ENCODE results near the gene ESR2.
A peak's percentile ranks its signal among the peaks of the same experiment; 100 is the strongest.
"Not testable (repeated sequence)": the region's sequence is repeated elsewhere in the genome, so short reads cannot be mapped to it uniquely, and the experiment has no call there.

ESR2 gene

GRCh38 chr14:64293976-64294671 lies at the start of gene ESR2:
Gene ESR2 (minus strand): TSS chr14:64294371. CDS start chr14:64282985, 11,386 bp downstream.
- peak; percentile 33 for DNase-seq (ENCODE audit: low read depth)

DNA sequence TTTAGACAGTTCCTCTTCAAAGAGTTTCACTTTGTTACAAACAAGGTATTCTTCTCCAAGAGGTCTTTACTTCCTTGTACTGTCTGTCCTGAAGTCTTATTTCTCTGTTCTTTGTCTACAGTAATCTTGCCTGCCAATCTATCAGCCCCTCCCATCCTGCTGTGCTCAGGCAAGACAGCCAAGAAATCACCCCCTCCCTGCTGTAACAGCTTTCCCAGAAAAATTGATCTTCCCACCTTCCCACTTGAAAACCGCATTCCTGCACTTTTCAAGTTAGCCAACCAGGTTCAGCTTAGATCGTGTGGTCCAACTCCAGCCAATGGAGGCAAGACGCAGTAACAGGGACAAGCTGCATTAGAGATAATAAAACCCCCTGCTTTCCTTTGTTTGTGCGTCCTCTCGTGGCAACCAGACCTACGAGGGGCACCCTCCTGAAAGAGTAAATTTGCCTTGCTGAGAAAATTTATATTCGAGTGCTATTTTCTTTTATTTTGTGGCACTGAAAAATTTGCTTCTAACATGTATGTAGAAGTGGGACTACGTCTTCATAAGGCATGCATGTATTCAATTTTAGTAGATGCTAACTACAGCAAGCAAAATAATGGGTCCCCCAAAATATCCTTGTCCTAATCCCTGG lies 46.5 kb upstream of the ESR2 start:
- DNase-seq (ENCODE audit: low read depth) = no peak

GRCh38 chr14:64338616-64339316 lies 44.6 kb upstream of the ESR2 start:
- peak; percentile 99 for DNase-seq (ENCODE audit: low read depth)

- DNase-seq (ENCODE audit: low read depth) = peak; percentile 70
These were observed 43.9 kb upstream of the ESR2 start for GRCh38 chr14:64337888-64338615.

DNA sequence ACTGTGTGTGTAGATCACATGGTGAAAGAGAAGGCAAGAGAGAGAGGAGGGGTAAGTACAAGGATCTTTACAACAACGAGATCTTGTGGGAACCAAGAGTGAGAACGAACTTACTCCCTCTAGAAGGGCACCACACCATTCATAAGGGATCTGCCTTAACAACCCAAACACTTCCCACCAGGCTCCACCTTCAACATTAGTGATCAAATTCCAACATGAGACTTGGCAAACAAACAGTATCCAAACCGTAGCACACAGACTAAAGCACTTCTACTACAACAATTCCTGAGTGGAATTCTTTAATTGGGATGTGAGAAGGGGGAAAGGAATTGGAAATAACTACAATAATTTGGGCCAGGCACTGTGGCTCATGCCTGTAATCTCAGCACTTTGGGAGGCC lies 35.0 kb upstream of the ESR2 start:
- no peak for DNase-seq (ENCODE audit: low read depth)

GRCh38 chr14:64326502-64326901 lies 32.3 kb upstream of the ESR2 start:
- no peak for DNase-seq (ENCODE audit: low read depth)

DNA sequence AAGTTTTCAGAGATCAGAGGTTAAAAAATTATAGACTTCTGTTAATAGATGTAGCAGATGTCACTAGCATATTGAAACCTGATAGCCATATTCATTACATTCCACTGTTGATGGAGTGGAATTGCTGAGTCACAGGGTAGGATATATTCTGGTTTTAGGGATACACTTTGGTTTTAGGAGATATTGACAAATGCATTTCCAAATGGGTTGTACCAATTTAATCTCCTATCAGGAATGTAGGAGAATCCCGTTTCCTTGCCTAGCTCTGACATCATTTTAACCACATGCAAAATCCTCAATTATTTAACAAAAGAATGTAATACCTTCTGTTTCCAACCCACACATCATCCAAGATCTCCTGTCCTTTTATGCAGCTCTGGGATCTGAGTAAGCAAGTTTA lies 30.7 kb upstream of the ESR2 start:
- DNase-seq (ENCODE audit: low read depth) = peak; percentile 59

DNA sequence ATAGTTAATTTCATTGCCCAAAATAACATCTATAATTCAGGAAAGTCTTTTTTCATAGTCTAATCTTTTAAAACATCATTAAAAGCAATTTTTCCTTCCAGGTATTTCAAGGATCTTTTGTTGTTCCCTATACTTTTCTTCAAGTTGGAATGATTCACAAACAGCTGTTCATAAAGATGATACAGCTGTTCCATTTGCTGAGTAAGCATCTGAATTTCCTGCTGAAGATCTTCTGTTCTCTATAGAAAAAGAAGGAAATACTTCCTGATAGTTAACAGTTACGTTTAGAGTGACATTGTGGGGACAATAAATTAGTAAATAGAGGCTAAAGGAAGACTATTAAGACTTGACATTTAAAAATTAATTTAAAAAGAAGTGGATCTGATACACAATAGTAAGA lies 30.3 kb upstream of the ESR2 start:
- peak; percentile 4 for DNase-seq (ENCODE audit: low read depth)

DNA sequence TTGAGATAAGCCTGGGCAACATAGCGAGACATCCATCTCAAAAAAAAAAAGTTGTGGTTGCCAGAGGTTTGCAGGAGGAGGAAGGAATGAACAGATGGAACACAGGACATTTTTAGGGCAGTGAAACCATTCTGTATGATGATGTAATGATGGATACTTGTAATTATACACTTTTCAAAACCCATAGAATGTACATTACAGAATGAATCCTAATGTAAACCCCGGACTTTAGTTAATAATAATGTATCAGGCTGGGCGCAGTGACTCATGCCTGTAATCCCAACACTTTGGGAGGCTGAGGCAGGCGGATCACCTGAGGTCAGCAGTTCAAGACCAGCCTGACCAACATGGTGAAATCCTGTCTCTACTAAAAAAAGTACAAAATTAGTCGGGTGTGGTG lies 26.2 kb upstream of the ESR2 start:
- DNase-seq (ENCODE audit: low read depth) = not testable (repeated sequence)

GRCh38 chr14:64318695-64319094 lies 24.5 kb upstream of the ESR2 start:
- DNase-seq (ENCODE audit: low read depth) = not testable (repeated sequence)

DNA sequence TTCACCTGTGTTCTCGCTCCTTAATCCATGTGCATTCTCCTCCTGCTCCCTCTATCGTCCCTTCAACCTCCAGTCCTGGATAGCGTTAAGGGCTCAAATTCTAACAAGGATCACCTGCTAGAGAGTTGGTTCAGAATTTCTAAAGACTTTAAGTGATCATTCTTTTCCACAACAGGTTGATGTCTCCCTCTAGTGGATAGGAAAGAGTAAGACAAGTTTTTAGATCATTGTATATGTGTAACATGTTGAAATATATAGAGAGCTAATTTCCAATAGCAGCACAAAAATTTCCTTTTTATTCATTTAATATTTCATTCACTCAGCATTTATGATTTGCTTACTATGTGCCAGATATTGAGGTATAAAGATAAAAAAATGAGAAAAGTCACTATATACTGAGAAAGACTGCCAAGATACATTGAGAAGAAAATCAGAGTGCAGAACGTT lies 9.3 kb upstream of the ESR2 start:
- peak; percentile 70 for DNase-seq (ENCODE audit: low read depth)

GRCh38 chr14:64298773-64299172 lies 4.6 kb upstream of the ESR2 start:
- DNase-seq (ENCODE audit: low read depth) = no peak

DNA sequence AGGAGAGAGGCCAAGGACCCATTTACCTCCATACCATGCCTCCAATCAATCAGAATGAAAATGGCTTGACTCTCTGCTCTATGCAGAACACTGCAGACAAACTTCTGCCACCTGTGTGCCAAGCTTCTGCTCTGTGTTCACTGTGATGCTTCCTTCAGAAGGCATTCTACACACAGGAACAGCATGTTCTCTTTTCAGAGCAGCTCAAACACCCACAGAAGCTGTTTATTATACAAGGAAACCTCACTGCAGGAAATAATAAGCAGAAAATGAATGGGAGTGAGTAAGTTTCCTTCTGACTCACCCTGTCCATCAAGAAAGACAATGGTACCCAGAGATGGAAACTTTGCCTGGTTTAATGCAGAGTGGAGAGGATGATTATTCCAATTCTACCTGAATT lies 2.4 kb upstream of the ESR2 start:
- DNase-seq (ENCODE audit: low read depth) = no peak

DNA sequence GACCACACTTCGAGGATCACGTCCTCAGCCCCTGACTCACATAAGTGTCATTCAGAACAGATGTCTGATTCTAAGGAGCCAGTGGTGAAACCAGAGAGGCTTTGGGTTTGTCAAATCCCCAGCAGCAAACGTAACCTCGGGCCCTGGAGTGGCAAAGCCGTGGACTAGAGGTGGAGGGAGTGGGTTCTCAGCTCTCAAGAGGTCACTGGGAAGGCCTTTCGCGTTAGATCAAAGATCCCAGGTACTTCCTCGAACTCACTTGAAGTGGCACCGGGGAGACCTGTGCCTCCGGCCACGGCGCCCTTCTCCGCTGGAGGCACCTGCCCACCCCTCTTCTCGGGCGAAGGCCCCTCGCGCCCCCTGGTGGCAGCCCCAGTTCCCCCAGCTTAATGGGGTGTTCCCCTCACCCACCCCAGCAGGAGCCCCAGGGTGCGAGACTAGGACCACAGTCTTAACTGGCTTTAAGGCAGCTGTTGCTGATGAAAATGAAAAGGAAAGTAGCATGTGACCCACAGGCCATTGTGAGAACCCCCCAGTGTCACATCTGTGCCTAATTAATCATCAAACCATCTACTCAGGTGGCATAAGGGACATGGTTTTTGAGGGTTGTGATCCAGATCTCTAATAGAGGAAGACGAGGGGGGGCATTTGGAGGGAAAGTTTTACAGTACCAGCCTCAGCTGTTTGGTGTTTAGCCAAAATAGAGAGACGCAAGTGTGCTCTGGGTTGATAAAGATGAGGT lies 672 bp upstream of the ESR2 start:
- peak; percentile 54 for DNase-seq (ENCODE audit: low read depth)

GRCh38 chr14:64292197-64292596 lies 2.0 kb downstream of the ESR2 start:
- DNase-seq (ENCODE audit: low read depth) = no peak

GRCh38 chr14:64289571-64289970 lies 4.6 kb downstream of the ESR2 start:
- no peak for DNase-seq (ENCODE audit: low read depth)

DNA sequence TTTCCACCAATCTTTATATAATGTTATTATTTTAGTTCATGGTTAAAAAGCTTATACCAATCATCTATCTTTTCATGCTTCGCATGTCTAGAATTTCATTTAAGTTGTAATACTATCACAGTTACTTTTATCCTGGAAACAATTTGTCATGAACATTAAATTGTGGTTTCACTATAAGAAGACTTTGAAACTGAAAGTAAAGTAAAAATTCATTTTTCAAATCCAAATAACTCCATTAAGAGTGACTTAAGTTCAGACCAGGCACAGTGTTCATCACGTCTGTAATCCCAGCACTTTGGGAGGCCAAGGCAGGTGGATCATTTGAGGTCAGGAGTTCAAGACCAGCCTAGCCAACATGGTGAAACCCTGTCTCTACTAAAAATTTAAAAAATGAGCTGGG lies 12.4 kb downstream of the ESR2 start:
- DNase-seq (ENCODE audit: low read depth) = no peak

DNA sequence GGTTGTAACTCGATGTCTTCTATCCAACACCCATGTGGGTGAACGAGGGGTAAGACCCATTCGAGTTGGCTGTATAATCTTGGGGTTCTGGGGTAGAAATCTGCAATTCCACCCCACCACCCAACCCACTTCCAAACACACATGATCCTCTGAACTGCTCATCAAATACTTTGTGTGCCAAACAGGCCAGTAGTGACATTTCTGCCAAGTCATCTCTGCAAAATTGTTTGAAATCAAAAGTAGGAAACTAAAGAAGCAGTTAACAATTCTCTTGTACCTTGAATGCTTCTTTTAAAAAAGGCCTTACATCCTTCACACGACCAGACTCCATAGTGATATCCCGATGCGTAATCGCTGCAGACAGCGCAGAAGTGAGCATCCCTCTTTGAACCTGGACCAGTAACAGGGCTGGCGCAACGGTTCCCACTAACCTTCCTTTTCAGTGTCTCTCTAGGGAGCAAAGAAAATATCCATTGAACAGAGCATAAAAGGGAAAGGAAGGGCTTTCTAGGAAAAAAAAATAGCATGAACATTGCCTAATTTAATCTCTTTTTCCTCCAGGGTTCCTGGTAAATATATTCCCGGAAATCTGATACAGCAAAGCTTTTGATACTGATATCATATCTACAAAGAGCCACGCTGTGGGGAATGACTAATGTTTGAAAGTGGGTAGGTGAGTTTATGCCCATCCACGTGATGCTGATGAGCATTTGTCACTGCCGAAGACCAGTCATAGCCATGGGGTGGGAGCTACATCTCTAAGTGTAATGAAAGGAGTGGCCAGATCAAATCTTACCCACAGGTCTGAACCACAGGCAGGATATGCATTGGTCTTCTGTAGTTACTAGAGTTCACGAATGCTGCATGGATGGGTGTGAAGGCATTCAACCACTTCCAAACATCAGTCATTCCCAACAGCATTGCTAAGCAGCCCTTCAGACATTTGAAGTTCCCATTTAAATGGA lies 14.2 kb downstream of the ESR2 start:
- DNase-seq (ENCODE audit: low read depth) = no peak

DNA sequence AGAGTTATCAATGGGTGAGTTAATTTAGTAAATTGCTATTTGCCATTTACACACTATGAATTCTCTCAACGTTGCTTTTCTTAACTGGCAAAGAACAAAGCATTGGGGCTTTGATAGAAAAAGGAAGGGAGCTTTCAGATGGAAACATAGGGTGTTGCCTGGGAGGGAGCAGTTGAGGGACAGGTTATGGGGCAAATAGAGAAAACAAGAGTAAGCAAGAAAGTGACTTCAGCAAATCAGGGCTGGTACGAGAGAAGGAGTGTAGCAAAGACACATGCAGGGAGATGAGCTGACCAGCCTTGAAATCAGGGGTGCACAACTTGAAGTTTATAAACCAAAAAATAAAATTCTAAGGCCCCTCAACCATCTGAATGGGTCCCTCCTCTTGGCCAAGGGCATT lies 15.7 kb downstream of the ESR2 start:
- DNase-seq (ENCODE audit: low read depth) = no peak

GRCh38 chr14:64272019-64272418 lies 22.2 kb downstream of the ESR2 start:
- no peak for DNase-seq (ENCODE audit: low read depth)

GRCh38 chr14:64266239-64266638 lies 27.9 kb downstream of the ESR2 start:
- peak; percentile 68 for DNase-seq (ENCODE audit: low read depth)
